ENCODE results near the gene BUD31.
"Not testable (repeated sequence)": the region's sequence is repeated elsewhere in the genome, so short reads cannot be mapped to it uniquely, and the experiment has no call there.

BUD31 gene

DNA sequence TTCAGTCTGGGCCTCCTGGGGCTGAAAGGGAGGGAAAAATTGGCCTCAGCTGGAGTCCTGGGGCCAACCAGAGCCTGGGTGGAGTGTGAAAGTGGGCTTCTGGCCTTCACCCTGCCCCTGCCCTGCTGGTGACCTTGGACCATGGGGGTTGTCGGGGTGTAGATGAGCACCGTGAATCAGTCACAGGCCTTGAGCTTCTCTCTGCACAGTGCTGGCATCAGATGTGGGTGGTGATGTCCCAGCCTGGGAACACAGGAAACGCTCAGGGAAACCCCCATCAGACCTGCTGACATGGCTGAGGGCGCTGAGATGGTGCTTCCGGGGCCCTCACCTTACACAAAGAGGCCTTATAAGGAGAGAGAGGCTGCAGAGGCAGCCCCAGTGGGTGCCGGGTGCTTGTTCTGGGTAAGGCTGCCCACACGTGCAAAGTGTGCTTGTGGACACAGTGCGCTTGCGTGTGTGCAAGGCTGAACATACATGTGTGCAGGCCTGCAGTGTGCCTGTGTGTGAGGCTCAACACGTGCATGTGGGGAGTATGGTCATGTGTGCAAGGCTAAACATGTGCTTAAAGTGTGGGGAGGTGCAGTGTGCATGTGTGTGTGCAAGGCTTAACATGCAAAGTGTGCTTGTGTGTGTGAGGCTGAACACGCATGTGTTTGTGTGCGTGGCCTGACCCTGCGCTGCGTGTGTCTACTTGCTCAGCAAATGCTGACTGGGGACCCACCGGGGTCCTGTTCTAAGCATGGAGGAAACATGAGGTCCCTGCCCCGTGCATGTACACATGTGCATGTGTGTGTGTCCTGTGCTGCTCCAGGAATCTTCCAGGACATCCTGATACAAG, 27.7 kb upstream of the BUD31 start:
- DNase-seq (ENCODE audit: low read depth), result no peak

GRCh38 chr7:99381664-99382075, 27.1 kb upstream of the BUD31 start:
- DNase-seq (ENCODE audit: low read depth), result no peak

DNA sequence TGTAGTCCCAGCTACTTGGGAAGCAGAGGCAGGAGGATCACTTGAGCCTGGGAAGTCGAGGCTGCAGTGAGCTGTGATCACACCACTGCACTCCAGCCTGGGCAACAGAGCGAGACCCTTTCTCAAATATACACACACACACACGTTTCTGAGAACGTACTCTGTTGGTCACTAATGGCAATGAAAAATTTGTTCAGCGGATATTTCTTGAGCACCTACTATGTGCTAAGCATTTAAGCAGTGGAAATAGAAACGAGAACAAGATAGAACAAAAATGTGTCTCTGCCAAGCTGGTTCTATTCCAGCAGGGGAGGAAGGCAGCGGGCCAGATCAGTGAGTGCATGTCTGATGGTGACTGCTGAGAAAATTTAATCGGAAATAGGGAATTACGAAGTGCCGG, 25.6 kb upstream of the BUD31 start:
- no peak for DNase-seq (ENCODE audit: low read depth)

DNA sequence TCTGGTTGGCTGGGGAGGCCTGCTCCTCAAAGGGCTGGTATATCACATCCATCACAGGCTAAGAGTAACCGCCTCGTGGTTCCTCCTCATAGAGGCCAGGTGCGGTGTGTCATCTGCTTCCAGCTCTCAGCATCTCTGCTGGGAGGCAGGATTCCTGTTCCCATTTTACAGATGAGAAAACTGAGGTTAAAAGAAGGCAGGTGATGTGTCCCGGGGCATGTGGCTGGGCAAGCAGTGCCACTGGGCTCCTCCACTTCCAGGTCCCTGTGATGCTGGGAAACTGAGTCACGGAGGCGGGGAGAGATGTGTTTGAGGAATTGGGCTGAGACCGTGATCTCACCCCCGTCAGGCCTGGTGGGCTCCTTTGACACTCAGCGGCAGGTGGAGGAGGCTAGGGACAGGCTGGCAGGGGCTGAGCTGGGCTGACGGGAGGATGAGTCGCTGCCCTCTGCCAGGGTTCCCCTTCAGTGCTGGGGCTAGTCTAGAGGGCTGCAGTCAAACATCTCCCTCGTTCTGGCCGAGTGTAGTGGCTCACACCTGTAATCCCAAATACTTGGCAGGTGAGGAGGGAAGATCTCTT, 24.9 kb upstream of the BUD31 start:
- DNase-seq (ENCODE audit: low read depth), result no peak

DNA sequence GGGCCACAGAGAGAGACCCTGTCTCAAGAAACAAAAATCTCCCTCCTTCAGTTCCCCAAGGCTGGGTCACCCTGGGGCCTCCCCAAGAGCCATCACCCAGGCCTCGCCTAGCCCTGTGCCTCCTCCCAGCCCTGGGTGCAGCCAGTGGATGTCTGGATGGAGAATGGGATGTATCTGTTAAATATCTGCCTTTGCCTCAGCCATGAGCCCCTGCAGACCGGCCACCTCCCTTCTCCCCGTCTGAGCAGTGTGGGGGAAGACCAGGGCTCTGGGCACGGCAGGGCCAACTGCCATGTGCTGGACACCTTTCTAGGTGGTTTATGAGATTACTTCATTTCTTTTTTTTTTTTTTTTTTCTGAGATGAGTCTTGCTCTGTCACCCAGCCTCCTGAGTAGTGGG, 24.2 kb upstream of the BUD31 start:
- DNase-seq (ENCODE audit: low read depth), result no peak

GRCh38 chr7:99385564-99385963, 23.2 kb upstream of the BUD31 start:
- DNase-seq (ENCODE audit: low read depth), result no peak

- DNase-seq (ENCODE audit: low read depth), result peak; percentile 69
Observed at GRCh38 chr7:99386584-99387238, 22.1 kb upstream of the BUD31 start.

DNA sequence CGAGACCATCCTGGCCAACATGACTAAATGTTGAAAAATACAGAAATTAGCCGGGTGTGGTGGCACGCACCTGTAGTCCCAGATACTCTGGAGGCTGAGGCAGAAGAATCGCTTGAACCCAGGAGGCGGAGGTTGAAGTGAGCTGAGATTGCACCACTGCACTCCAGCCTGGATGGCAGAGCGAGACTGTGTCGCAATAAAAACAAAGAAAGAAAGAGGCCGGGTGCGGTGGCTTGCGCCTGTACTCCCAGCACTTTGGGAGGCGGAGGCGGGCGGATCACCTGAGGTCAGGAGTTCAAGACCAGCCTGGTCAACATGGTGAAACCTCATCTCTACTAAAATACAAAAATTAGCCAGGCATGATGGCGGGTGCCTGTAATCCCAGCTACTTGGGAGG, 21.5 kb upstream of the BUD31 start:
- not testable (repeated sequence) for DNase-seq (ENCODE audit: low read depth)

GRCh38 chr7:99387912-99388311, 20.9 kb upstream of the BUD31 start:
- DNase-seq (ENCODE audit: low read depth), result no peak

DNA sequence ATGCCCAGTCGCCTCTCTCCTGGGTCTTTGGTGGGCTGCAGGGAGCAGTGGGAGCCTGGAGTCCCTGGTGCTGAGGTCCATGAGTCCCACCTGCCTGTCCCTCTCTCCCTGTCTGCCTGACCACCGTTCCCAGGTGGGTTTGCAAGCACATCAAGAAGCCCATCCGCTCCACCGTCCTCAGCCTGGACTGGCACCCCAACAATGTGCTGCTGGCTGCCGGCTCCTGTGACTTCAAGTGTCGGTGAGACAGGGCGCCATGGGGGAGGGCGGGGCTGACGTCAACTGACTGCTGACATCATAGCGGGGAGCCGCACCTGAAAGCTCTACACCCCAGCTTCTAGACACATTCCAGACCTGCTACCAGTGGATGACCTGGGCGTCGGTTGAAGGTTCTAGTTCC, 19.0 kb upstream of the BUD31 start:
- no peak for DNase-seq (ENCODE audit: low read depth)

DNA sequence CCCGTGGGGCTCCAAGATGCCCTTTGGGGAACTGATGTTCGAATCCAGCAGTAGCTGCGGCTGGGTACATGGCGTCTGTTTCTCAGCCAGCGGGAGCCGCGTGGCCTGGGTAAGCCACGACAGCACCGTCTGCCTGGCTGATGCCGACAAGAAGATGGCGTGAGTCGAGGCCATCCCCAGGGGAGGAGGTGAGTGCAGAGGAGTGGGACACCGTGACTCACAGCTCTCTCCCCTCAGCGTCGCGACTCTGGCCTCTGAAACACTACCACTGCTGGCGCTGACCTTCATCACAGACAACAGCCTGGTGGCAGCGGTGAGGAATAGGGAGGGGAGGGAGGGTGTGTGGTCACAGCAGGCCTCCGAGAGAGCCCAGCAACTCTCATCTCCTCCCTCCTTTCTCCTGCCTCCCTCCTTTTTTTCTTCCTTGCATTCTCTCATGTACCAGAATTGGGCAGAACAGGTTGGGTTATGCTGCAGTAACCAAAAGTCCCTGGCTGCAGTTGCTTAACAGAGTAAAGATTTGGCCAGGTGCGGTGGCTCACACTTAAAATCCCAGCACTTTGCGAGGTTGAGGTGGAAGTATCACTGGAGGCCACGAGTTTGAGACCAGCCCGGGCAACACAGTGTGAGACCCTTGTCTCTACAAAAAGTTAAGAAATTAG, 17.7 kb upstream of the BUD31 start:
- DNase-seq (ENCODE audit: low read depth), result no peak

DNA sequence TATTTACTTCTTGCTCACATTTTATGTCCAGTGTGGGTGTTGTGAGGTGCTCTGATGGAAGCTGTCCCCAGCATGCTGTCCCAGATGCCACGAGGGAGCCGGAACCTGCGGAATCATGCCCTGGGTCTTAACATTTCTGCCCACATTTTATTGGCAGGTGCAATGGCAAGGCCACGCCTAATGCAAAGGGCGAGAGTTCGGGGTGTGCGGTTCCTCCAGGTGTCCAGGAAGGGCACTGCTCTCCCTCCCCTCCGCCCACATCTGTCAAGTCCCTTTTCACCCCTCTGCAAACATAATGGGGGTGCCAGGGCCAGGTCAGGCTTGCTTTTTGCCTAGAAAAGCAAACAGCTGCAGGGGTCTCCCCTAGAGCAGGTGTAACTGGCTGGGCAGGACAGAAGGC, 16.7 kb upstream of the BUD31 start:
- no peak for DNase-seq (ENCODE audit: low read depth)

- no peak for DNase-seq (ENCODE audit: low read depth)
Observed at GRCh38 chr7:99392659-99393354, 16.0 kb upstream of the BUD31 start.

DNA sequence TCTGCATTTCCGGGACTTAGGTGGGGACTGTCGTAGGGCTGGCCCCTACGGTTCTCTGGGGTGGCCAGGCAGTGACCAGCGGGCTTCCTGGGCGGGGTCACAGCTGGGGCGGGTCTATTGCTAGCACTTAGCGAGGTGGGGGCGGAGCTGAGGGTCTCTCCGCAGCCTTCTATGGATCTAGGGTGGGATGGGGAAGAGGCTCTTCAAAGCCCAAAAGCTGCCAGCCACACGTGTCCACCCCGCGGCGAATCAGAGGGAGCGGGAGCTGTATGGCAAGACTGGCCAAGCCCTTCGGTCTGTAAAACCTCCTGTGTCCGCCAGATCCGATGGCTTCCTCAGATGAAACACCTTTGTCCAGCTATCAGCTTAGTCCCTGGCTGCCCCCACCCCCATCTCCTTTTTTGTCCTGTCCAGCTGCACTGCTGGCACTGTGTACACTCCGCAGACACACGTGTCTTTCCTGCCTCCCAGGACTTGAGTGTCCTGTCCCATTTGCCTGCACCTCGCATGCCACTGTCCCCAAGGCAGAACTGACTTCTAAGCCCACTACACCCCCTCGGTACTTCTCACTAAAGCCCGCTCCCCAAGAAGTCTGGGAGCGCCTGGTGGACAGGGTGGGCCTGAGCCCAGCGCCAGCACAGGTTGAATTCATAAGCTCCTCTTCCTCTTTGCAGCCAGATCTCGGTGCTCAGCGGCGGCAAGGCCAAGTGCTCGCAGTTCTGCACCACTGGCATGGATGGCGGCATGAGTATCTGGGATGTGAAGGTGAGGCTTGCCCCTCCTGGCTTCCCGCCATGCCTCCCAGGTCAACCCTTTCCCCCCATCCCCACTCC, 15.2 kb upstream of the BUD31 start:
- DNase-seq (ENCODE audit: low read depth), result no peak

- DNase-seq (ENCODE audit: low read depth), result no peak
Observed at GRCh38 chr7:99394188-99394502, 14.6 kb upstream of the BUD31 start.

- peak; percentile 30 for DNase-seq (ENCODE audit: low read depth)
Observed at GRCh38 chr7:99395616-99396327, 13.0 kb upstream of the BUD31 start.

GRCh38 chr7:99396418-99397296, 12.1 kb upstream of the BUD31 start:
- no peak for DNase-seq (ENCODE audit: low read depth)

GRCh38 chr7:99397297-99397983, 11.3 kb upstream of the BUD31 start:
- no peak for DNase-seq (ENCODE audit: low read depth)

DNA sequence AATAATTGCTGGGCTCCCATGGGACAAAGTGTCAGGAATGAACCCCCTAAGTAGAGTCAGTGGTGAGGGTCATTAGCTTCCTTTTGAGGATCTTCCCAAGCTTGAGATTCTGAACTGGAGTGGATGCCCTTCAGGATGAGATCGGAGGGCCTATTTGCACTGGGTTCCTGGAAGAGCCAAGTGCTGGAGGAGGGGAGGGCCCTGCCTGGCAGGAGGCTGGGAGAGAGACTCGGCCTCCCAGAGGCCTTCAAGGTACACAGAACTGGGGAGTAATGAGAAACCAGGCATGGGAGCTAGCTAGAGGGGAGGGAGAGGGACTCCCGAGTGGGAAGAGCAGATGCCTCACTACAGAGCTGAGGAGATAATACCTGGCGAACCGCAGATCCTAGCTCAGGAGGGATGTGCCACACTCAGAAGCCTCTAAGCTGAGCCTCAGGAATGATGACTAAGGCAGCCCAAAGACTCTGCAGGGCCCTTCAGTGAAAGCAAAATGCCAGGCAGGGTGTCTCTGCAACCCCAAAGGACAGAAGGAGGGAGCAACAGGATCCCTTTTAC, 9.8 kb upstream of the BUD31 start:
- no peak for DNase-seq (ENCODE audit: low read depth)
